HG03280 (cell line): ENCODE results near the gene RBM8A.

Experiments
- ATAC-seq: cut with Tn5 transposase; IDR thresholded peaks from one replicate; pipeline ENCODE4 v1.9.1; 2021; ENCODE audit warnings: mild to moderate bottlenecking, moderate library complexity; ENCODE audit not compliant: unreplicated experiment

RBM8A gene

DNA sequence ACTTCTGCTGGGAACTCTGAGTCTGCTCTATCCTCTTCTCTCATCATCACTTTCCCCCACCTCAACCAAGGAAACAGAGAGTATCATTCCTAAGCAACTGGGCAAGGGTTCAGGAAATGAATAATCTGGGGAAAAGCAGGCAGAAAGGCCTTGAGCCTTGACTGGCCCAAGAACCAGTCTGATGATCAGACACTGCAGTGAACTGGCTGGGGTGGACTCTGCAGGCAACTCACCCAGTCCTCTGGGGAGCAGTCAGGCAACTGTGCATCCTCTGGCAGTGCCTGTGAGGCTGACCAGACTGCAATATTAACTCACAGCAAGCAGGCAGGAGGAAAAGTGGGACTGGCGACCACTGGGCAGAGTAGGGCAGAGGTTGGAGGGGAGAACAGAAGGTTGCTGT lies 42.6 kb downstream of the RBM8A start:
- no peak for ATAC-seq

DNA sequence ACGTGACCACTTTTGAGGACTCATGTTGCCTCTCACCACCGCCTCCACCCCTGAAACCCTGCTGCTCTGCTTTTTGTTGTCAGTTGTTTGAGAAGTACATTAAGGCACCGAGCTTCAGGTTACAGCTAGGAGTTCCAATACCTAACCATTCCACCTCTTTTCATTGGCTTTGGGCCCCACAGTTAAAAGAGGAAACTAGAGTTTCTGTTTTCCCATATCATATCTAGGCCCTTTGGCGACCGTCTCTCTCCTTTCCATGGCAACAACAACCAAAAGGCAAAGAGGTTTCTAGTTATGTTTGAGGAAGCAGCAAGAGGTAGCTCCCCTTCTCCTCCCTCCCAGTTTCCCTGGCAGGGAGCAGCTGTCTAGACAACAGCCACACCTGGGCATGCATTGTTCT lies 47.5 kb downstream of the RBM8A start:
- ATAC-seq, result no peak

DNA sequence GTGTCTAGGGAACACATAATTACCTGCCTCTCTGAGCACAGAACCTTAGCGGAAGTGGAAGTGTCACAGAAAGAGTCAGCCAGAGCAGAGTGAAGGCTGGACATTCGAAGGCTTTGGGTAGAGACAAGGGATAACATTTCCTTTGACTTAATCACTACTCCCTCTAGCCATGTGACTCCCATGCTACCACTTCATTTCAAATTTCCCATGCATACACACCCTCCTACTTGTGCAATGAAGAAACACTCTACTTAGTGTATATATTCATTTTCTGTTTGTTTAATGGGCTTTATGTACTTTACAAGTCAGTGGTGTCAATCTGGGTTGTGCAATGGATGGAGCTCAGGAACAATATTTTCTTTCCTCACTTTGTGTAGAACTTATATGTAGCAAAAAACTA lies 48.6 kb downstream of the RBM8A start:
- no peak for ATAC-seq

DNA sequence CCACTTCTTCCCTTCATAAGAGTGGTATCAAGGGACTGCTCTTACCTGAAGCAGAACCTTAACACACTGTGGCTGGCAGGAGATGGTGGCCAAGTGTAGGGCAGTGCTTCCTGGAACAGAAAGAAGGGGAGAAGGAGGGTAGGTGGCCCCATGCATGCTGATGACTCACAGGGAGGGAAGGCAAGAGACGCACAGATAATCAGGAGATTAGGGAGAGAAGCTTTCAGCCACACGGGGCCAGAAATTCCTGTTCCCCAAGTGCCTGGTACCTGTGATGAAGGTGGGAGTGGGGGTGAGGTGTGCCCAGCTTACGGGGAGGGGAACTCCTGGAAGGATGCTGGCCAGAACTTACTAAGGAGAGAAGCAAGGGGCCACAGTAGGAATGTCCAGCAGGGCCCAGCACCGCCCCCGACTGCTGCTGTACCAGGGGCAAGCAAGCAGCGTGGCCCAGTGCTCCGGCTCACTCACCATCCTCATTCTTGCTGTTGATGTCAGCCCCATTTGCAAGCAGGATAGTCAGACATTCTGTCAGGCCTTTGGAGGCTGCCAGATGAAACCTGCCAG lies 49.3 kb downstream of the RBM8A start:
- no peak for ATAC-seq

DNA sequence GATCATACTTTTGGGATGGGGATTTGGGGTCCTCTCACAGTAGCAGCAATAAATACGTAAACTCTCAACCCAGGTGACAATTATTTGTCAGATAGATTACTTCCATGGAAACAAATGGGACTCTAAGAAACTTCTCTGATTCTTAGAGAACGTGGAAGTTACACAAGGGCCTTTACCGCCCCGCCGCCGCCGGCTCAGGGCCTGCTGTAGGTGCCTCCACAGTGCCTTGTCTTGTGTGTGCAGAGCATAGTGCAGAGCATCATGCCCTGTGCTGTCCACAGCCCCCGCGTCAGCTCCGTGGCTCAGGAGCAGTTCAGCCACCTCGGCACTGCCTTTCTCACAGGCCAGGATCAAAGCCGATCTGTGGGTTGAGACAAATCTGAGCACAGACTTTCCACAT lies 52.6 kb downstream of the RBM8A start:
- ATAC-seq, result no peak

DNA sequence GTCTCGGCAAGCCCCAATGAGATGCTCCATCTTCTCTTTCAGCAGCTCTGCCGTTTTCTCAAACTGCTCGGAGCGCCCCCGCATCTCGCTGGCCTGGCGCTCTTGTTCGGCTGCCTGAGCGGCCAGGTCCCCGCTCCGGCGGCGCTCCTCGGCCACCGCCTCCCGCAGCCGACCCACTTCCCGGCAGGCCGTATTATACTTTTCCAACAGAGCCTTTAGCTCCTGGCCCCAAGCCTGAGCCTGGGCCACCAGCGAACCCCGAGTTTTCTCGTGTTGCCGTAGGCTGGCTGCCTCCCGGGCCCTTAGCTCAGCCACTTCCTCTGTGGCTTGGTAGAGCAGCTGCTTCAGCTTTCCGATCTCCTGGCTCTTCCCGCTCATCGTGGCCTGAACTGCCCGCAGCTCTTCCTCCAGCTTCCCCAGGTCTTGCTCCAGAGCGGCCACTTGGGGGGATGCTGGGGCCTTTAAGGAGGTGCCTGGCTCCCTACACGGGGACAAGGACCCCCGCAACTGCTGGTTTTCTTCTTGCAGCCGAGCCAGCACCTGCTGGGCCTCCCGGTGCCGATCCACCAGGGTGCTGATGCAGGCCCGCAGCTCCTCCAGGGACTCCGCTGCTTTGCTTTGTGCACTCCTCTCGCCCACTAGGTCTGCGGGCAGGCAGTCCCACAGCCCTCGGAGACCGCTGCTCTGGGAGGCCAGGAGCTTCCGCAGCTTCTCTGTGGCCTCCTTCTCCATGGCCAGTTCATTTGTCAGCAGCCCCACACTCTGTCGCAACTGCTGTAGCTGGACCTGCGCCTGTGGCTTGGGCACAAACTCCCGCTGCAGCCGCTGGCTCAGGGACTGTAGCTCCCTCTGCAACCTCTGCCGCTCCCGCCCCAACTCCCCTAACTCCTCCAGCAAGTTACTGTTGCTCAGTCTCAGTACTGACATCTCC lies 55.0 kb downstream of the RBM8A start:
- ATAC-seq, result no peak
